Neural progenitor cell (in vitro differentiated cells): Measurements from ENCODE around the gene HNRNPA2B1.

Experiments used
- EZH2 ChIP-seq: fragments of 200-600 bp; sonication (generic); IDR thresholded peaks from 2 replicates; pipeline ENCODE4 v1.6.1; 2017; ENCODE audit warnings: antibody characterized with exemption, mild to moderate bottlenecking, moderate library complexity
- EZH2phosphoT487 ChIP-seq: fragments of 200-600 bp; sonication (generic); IDR thresholded peaks from 2 replicates; pipeline ENCODE4 v1.6.1; 2017; ENCODE audit warnings: antibody characterized with exemption
- TF ChIP-seq, protein P1 (sequence below): fragments of 200-600 bp; sonication (generic); IDR thresholded peaks from 2 replicates; pipeline ENCODE4 v1.5.1; 2017; ENCODE audit warnings: antibody characterized with exemption, mild to moderate bottlenecking

DNA sequence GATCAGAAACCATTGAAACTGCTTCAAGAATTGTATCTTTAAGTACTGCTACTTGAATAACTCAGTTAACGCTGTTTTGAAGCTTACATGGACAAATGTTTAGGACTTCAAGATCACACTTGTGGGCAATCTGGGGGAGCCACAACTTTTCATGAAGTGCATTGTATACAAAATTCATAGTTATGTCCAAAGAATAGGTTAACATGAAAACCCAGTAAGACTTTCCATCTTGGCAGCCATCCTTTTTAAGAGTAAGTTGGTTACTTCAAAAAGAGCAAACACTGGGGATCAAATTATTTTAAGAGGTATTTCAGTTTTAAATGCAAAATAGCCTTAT is 14.7 kb downstream of the HNRNPA2B1 start:
- TF ChIP-seq, protein P1, sequence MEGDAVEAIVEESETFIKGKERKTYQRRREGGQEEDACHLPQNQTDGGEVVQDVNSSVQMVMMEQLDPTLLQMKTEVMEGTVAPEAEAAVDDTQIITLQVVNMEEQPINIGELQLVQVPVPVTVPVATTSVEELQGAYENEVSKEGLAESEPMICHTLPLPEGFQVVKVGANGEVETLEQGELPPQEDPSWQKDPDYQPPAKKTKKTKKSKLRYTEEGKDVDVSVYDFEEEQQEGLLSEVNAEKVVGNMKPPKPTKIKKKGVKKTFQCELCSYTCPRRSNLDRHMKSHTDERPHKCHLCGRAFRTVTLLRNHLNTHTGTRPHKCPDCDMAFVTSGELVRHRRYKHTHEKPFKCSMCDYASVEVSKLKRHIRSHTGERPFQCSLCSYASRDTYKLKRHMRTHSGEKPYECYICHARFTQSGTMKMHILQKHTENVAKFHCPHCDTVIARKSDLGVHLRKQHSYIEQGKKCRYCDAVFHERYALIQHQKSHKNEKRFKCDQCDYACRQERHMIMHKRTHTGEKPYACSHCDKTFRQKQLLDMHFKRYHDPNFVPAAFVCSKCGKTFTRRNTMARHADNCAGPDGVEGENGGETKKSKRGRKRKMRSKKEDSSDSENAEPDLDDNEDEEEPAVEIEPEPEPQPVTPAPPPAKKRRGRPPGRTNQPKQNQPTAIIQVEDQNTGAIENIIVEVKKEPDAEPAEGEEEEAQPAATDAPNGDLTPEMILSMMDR: no peak
- no peak for TF ChIP-seq EZH2
- no peak for TF ChIP-seq EZH2phosphoT487
